ENCODE results near the gene KDM3A. TPM values are rescaled to one million over a fixed set of nuclear protein-coding genes. Genes with fewer than 3 reads are reported as not detected.

Gene KDM3A
- polyA plus RNA-seq, 1 experiment: 33.0 TPM

GRCh38 chr2:86507600-86507999 lies 66.4 kb downstream of the KDM3A start:
- POLR2A ChIA-PET: no interaction called here
- CTCF ChIA-PET: interaction anchor here (0.5 kb wide), 1 partner anchor 33 kb away, joined by 4 read pairs; no protein-coding TSS in a partner anchor
- Histone ChIP-seq H3K4me3 (ENCODE audit: low read depth, low read length) (no peak overlapping the region), H3K9me3 (ENCODE audit: control insufficient read depth, insufficient read depth, low read length) (no peaks in the 10 kb centered on the region), H3K27ac (ENCODE audit: low read depth, low read length) (no peak overlapping the region), H3K27me3 (ENCODE audit: control insufficient read depth, insufficient read depth, low read length) (no peaks in the 10 kb centered on the region)
- DNase-seq (ENCODE audit: low read depth, low spot score): no peak
- no peak for TF ChIP-seq CTCF (IDR thresholded peaks at IDR 0.05; ENCODE audit: low read depth, low read length)

GRCh38 chr2:86510436-86510933 lies 69.3 kb downstream of the KDM3A start:
- CTCF ChIA-PET: no interaction called here

DNA sequence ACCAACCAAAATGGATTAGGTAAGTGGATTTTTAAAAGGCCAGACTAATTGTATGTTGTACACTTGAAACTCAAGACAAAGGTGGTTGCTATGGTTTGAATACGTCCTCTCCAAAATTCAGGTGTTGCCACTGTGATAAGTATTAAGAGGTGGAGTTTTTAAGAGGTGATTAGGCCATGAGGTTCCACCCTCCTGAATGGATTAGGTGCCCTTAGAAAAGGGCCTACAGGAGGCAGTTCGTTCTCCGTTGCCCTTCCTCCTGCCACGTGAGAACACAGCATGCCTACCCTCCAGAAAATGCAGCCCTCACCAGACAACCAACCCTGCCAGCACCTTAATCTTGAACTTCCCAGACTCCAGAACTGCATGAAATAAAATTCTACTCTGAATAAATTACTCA lies 70.9 kb downstream of the KDM3A start:
- POLR2A ChIA-PET: no interaction called here
- no peaks in the 10 kb centered on the region for H3K9me3 ChIP-seq (ENCODE audit: control insufficient read depth, insufficient read depth, low read length)
- no peak for DNase-seq (ENCODE audit: low read depth, low spot score)
- no peak overlapping the region for H3K4me3 ChIP-seq (ENCODE audit: low read depth, low read length)
- H3K27me3 ChIP-seq (ENCODE audit: control insufficient read depth, insufficient read depth, low read length): no peaks in the 10 kb centered on the region
- TF ChIP-seq CTCF (IDR thresholded peaks at IDR 0.05; ENCODE audit: low read depth, low read length): no peak
- no peak overlapping the region for H3K27ac ChIP-seq (ENCODE audit: low read depth, low read length)
- CTCF ChIA-PET: no interaction called here

More at GRCh38 chr2:86510436-86510933, 69.3 kb downstream of the KDM3A start:
- Histone ChIP-seq H3K9me3 (ENCODE audit: control insufficient read depth, insufficient read depth, low read length) (no peaks in the 10 kb centered on the region), H3K27me3 (ENCODE audit: control insufficient read depth, insufficient read depth, low read length) (no peaks in the 10 kb centered on the region), H3K27ac (ENCODE audit: low read depth, low read length) (no peak overlapping the region), H3K4me3 (ENCODE audit: low read depth, low read length) (no peak overlapping the region)
- POLR2A ChIA-PET: no interaction called here
- no peak for DNase-seq (ENCODE audit: low read depth, low spot score)
- no peak for TF ChIP-seq CTCF (IDR thresholded peaks at IDR 0.05; ENCODE audit: low read depth, low read length)

DNA sequence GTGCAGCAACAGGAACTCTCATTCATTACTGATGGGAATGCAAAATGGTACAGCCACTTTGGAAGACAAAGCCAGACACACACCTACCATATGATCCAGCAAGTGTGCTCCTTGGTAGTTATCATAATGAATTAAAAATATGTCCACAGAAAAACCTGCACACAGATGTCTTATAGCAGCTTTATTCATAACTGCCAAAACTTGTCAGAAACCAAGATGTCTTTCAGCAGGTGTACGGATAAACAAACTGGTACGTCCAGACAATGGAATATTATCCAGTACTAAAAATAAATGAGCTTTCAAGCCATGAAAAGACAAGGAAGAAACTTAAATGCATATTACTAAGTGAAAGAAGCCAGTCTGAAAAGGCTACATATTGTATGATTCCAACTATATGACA lies 71.7 kb downstream of the KDM3A start:
- CTCF ChIA-PET: no interaction called here

More for the DNA sequence above, 71.7 kb downstream of the KDM3A start:
- Histone ChIP-seq H3K27me3 (ENCODE audit: control insufficient read depth, insufficient read depth, low read length) (no peaks in the 10 kb centered on the region), H3K4me3 (ENCODE audit: low read depth, low read length) (no peak overlapping the region), H3K27ac (ENCODE audit: low read depth, low read length) (no peak overlapping the region), H3K9me3 (ENCODE audit: control insufficient read depth, insufficient read depth, low read length) (no peaks in the 10 kb centered on the region)
- TF ChIP-seq CTCF (IDR thresholded peaks at IDR 0.05; ENCODE audit: low read depth, low read length): no peak
- no peak for DNase-seq (ENCODE audit: low read depth, low spot score)
- POLR2A ChIA-PET: no interaction called here

Measured in AG04450 (cell line).